ENCODE measurements around the gene DLEC1.
A peak's percentile ranks its signal among the peaks of the same experiment; 100 is the strongest.

DLEC1 gene

DNA sequence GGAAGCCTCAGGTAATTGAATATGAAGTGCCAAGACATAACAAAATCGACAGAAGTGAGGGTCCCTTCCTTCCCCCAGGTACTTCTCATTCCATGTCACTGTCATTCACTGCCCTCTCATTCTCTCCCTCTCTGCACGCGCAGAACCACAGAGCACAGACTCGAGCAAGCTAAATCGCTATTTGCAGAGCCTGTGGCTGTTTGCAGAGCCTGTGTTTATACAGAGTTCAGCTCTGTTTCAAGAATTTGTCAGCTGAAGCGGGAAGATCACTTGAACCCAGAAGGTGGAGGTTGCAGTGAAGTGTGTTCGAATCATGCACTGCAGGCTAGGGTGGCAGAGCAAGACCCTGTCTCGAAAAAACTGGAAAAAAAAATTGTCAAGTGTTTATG is 45.9 kb upstream of the DLEC1 start:
- H3K4me3 ChIP-seq (ENCODE audit: control insufficient read depth, low read depth, low read length) = no peak overlapping the region
- TF ChIP-seq, protein P1, sequence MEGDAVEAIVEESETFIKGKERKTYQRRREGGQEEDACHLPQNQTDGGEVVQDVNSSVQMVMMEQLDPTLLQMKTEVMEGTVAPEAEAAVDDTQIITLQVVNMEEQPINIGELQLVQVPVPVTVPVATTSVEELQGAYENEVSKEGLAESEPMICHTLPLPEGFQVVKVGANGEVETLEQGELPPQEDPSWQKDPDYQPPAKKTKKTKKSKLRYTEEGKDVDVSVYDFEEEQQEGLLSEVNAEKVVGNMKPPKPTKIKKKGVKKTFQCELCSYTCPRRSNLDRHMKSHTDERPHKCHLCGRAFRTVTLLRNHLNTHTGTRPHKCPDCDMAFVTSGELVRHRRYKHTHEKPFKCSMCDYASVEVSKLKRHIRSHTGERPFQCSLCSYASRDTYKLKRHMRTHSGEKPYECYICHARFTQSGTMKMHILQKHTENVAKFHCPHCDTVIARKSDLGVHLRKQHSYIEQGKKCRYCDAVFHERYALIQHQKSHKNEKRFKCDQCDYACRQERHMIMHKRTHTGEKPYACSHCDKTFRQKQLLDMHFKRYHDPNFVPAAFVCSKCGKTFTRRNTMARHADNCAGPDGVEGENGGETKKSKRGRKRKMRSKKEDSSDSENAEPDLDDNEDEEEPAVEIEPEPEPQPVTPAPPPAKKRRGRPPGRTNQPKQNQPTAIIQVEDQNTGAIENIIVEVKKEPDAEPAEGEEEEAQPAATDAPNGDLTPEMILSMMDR (conservative IDR thresholded peaks at IDR 0.05; ENCODE audit: control insufficient read depth, insufficient read depth, low read depth, low read length) = no peak
- no peak for DNase-seq (ENCODE audit: low read depth)

DNA sequence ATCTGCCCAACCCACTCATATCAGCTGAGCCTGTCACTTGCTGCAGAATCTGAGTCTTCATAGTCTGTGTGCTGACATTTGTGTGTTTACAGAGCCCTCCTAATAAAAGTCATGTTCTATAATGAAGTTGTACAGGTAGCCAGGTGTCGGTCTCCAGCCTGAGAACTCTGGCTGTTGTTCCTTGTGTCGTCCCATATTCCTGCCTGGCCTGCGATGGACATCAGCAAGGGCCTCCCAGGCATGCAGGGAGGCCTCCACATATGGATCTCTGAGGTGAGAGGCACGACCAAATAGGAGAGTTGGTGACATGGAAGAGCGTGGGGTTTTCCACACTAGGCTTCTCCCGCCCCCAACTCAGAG is 45.6 kb upstream of the DLEC1 start:
- H3K4me3 ChIP-seq (ENCODE audit: control insufficient read depth, low read depth, low read length) = peak overlapping the region; percentile 67
- no peak for DNase-seq (ENCODE audit: low read depth)
- TF ChIP-seq, protein P1 (conservative IDR thresholded peaks at IDR 0.05; ENCODE audit: control insufficient read depth, insufficient read depth, low read depth, low read length) = no peak

DNA sequence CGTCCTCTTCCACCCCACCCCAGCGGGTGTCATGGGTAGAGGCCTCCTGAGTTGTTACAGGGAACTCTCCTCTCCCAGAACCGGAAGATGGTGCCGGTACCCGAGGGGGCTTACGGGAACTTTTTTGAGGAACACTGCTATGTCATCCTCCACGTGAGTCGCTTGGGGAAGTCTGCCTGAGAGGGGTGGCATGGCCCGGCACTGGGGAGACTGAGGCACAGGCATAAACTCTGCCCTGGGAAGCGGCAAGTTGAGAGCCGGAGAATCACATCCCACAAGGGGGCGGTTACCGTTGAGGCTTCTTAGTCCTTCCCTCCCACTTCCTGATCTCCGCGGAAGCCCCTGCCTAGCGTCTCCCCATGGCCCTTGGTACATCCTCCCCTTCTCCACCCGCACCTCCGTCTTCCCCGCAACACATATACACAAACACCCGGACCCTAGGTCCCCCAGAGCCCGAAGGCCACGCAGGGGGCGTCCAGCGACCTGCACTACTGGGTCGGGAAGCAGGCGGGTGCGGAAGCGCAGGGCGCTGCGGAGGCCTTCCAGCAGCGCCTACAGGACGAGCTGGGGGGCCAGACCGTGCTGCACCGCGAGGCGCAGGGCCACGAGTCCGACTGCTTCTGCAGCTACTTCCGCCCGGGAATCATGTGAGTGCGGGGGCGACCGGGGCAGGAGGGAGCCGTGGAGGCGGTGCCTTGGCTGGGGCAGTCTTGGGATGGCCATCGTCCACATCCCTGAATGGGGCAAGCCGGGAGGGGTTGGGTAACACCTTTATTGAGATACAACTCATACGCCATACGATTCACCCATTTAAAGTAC is 45.0 kb upstream of the DLEC1 start:
- TF ChIP-seq, protein P1 (conservative IDR thresholded peaks at IDR 0.05; ENCODE audit: control insufficient read depth, insufficient read depth, low read depth, low read length) = no peak
- peak; percentile 87 for DNase-seq (ENCODE audit: low read depth)
- peak overlapping the region; percentile 67 for H3K4me3 ChIP-seq (ENCODE audit: control insufficient read depth, low read depth, low read length)

DNA sequence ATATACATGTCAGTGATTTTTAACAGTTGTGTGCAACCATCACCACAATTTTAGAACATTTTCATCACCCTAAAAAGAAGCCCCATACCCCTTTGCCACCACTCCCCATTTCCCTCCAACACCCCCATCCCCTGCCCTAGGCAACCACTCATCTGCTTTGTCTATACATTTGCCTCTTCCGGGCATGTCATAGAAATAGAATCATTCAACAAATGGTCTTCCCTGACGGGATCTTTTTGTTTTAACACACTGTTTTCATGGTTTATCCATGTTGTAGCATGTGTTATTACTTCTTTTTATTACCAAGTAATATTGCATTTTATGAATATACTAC is 44.4 kb upstream of the DLEC1 start:
- H3K4me3 ChIP-seq (ENCODE audit: control insufficient read depth, low read depth, low read length) = peak overlapping the region; percentile 67
- TF ChIP-seq, protein P1 (conservative IDR thresholded peaks at IDR 0.05; ENCODE audit: control insufficient read depth, insufficient read depth, low read depth, low read length) = no peak
- no peak for DNase-seq (ENCODE audit: low read depth)

DNA sequence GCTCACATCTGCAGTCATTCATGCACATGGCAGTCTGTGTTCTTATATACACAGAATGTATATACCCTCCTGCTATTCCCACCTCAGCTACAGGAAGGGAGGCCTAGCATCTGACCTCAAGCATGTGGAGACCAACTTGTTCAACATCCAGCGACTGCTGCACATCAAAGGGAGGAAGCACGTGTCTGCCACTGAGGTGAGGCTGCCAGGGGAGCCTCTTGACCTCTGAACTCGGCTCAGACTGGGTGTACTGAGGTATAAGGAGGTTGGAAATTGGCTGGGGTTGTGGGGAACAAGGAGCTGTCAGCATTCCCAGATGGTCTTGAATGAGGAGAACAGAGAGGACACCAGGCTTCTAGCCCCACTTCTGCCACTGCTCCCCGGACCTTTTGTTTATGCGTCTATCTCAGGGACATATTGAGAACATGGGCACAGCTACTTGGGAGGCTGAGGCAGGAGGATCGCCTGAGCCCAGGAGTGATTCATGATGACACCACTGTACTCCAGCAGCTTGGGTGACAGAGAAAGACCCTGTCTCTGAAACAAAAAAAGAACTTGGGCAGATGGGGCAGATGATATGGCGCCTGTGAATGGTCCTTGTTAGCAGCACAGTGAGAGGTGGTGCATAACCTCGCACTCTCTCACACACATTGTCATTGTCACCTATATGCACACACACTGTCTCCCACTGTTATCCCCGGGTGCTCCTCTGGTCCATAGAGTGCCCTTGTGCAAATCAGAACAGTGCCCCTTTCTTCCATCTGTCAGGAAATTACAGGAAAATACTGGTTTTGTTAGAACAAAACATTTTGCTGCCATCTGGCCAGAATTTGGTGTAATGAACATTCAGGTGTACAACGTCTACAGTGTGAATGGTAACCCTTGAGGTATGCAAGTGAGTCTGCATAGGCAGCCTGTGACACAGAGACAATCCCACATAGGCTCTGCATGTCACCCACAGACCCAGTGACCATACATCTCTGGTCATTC is 43.1 kb upstream of the DLEC1 start:
- TF ChIP-seq, protein P1 (conservative IDR thresholded peaks at IDR 0.05; ENCODE audit: control insufficient read depth, insufficient read depth, low read depth, low read length) = no peak
- H3K4me3 ChIP-seq (ENCODE audit: control insufficient read depth, low read depth, low read length) = no peak overlapping the region
- no peak for DNase-seq (ENCODE audit: low read depth)

DNA sequence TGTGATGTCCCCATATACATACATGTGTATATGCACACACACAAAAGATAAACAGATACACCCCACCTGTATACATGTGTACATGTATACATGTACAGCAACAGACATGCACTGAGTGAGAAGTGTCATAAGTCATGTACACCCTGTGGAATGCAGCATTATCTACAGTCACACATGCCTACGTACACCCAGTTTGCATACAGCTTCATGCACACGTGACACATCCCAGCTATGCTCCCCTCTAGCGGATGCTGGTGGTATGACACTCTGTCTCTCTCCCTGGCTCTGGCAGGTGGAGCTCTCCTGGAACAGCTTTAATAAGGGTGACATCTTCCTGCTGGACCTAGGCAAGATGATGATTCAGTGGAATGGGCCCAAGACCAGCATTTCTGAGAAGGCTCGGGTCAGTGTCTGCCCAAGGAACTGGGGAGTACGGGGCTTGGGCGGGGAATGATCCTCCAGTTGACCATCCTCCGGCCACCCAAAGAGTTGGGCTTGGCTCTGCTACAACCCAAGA is 42.2 kb upstream of the DLEC1 start:
- TF ChIP-seq, protein P1 (conservative IDR thresholded peaks at IDR 0.05; ENCODE audit: control insufficient read depth, insufficient read depth, low read depth, low read length) = peak; percentile 98

More for the DNA sequence above, 42.2 kb upstream of the DLEC1 start:
- peak; percentile 81 for DNase-seq (ENCODE audit: low read depth)
- no peak overlapping the region for H3K4me3 ChIP-seq (ENCODE audit: control insufficient read depth, low read depth, low read length)

Measured in fibroblast of mammary gland (primary cell).